GM23338 (cell line): ENCODE data around the gene RAD51AP1.

Experiments used
- CREB1 ChIP-seq: fragments of 250-450 bp; sonication (Bioruptor Pico); IDR thresholded peaks from 2 replicates; pipeline ENCODE4 v1.5.0; 2020; ENCODE audit warnings: low read depth, mild to moderate bottlenecking, moderate library complexity
- CTCF ChIP-seq, 2 experiments: fragments of 200-600 bp in 1 of 2; sonication (generic) in 1 of 2; conservative IDR thresholded peaks; 2 replicates each; pipeline versions ENCODE4 v1.5.1 to v1.6.1; 2016 to 2017; ENCODE audit warnings: antibody characterized with exemption in 2 of 2, low read depth in 2 of 2, mild to moderate bottlenecking in 2 of 2, moderate library complexity in 1 of 2
- EZH2 ChIP-seq: fragments of 200-600 bp; sonication (generic); IDR thresholded peaks from one replicate; pipeline ENCODE4 v1.8.0; 2017; ENCODE audit warnings: antibody characterized with exemption, mild to moderate bottlenecking, low read depth; ENCODE audit not compliant: unreplicated experiment
- EZH2phosphoT487 ChIP-seq: fragments of 200-600 bp; sonication (generic); IDR thresholded peaks from one replicate; pipeline ENCODE4 v1.8.1; 2018; ENCODE audit warnings: antibody characterized with exemption; ENCODE audit not compliant: unreplicated experiment
- POLR2AphosphoS5 ChIP-seq: IDR thresholded peaks from 2 replicates; pipeline ENCODE4 v1.6.1; 2016; ENCODE audit warnings: antibody characterized with exemption, low read depth
- REST ChIP-seq: IDR thresholded peaks from one replicate; pipeline ENCODE4 v1.6.1; 2018; ENCODE audit warnings: antibody characterized with exemption; ENCODE audit not compliant: unreplicated experiment
- ZNF114 ChIP-seq: fragments of 250-450 bp; sonication (Bioruptor Pico); IDR thresholded peaks from 2 replicates; pipeline ENCODE4 v1.5.0; 2020; ENCODE audit warnings: mild to moderate bottlenecking, moderate library complexity

GRCh38 chr12:4496145-4496838 lies 42.4 kb upstream of the RAD51AP1 start:
- no peak for TF ChIP-seq CTCF (conservative IDR thresholded peaks at IDR 0.05; ENCODE audit: low read depth in 2 of 2)
- no peak for TF ChIP-seq CREB1 (CRISPR knock-in tag)
- TF ChIP-seq EZH2phosphoT487, result no peak
- no peak for TF ChIP-seq EZH2
- TF ChIP-seq REST, result no peak
- no peak for TF ChIP-seq POLR2AphosphoS5
- TF ChIP-seq ZNF114 (CRISPR knock-in tag), result no peak
